Endothelial cell of umbilical vein (primary cell): ENCODE measurements around the gene CIITA. TPM values are rescaled to one million over a fixed set of nuclear protein-coding genes. Genes with fewer than 3 reads are reported as not detected.

Experiments used
- BruUV-seq: library from RNA; stranded (reverse); fragments of 400-500 nt; replicated peaks from 2 replicates; lab custom pipeline; 2021; lab: Mats Ljungman, UMichigan
- CTCF ChIA-PET: fragments of 300-600, 350-600 bp; sonication (Branson Sonifier 250); formaldehyde crosslinking; loops from one replicate; lab custom pipeline; 2021; ENCODE audit warnings: antibody characterized with exemption, inconsistent platforms; lab: Charles Lee
- POLR2A ChIA-PET: fragments of 300-600, 350-600 bp; sonication (Branson Sonifier 250); formaldehyde crosslinking; loops from one replicate; lab custom pipeline; 2021; ENCODE audit warnings: antibody characterized with exemption, inconsistent platforms; lab: Charles Lee
- DNase-seq: peaks from one replicate; pipeline ENCODE4 v3.0.0-alpha.2; 2011; ENCODE audit warnings: low read depth, low spot score
- FAIRE-seq: peaks from 2 replicates; lab custom pipeline; 2011; peaks lifted over from hg19 to GRCh38; lab: Jason Lieb, UNC
- H2AFZ ChIP-seq: 2 replicates; pipeline ENCODE4 v1.6.0; 2012; ENCODE audit warnings: low read depth, low read length, control low read depth, inconsistent platforms
- H3K27ac ChIP-seq: 2 replicates; pipeline ENCODE4 v1.5.1; 2011; ENCODE audit warnings: low read depth, mild to moderate bottlenecking, control low read depth, low read length, moderate library complexity; ENCODE audit not compliant: insufficient read depth
- H3K27me3 ChIP-seq, 2 experiments: 2 replicates each; pipeline versions ENCODE4 v1.6.0 to v1.6.1; 2011; ENCODE audit warnings: low read length in 2 of 2, mixed read lengths in 1 of 2; ENCODE audit not compliant: control insufficient read depth in 2 of 2, insufficient read depth in 2 of 2
- H3K36me3 ChIP-seq, 2 experiments: 2 replicates in 1 of 2; 3 replicates in 1 of 2; pipeline ENCODE4 v1.5.1; 2011; ENCODE audit warnings: low read length in 2 of 2, mild to moderate bottlenecking in 1 of 2, moderate library complexity in 1 of 2; ENCODE audit not compliant: control insufficient read depth in 2 of 2, insufficient read depth in 2 of 2; ENCODE audit errors: extremely low read depth in 1 of 2
- H3K4me1 ChIP-seq: 3 replicates; pipeline ENCODE4 v1.5.1; 2011; ENCODE audit warnings: mild to moderate bottlenecking, low read length; ENCODE audit not compliant: control insufficient read depth, insufficient read depth; ENCODE audit errors: extremely low read depth
- H3K4me2 ChIP-seq: 2 replicates; pipeline ENCODE4 v1.6.1; 2011; ENCODE audit warnings: low read length, control low read depth, mixed read lengths; ENCODE audit not compliant: insufficient read depth
- H3K4me3 ChIP-seq, 3 experiments: fragments of 200-600 bp in 1 of 3; sonication (generic), shearing (Covaris generic) in 1 of 3; replicated peaks in 1 of 3; 2 replicates each; pipeline ENCODE4 v1.5.1; 2011 to 2016; ENCODE audit warnings: control low read depth in 3 of 3, low read length in 3 of 3, mild to moderate bottlenecking in 2 of 3, inconsistent platforms in 1 of 3, low read depth in 1 of 3, moderate library complexity in 1 of 3; ENCODE audit not compliant: insufficient read depth in 1 of 3
- H3K79me2 ChIP-seq: 2 replicates; pipeline ENCODE4 v1.6.0; 2012; ENCODE audit warnings: low read length, inconsistent platforms; ENCODE audit not compliant: control insufficient read depth, insufficient read depth
- H3K9ac ChIP-seq: replicated peaks from 2 replicates; pipeline ENCODE3; 2011; ENCODE audit warnings: low read length, control low read depth; ENCODE audit not compliant: insufficient read depth; ENCODE audit errors: extremely low read depth
- H3K9me1 ChIP-seq: replicated peaks from 3 replicates; pipeline ENCODE4 v1.6.0; 2011; ENCODE audit warnings: mild to moderate bottlenecking, low read length; ENCODE audit not compliant: control insufficient read depth, insufficient read depth; ENCODE audit errors: extremely low read depth
- H3K9me3 ChIP-seq: replicated peaks from 2 replicates; pipeline ENCODE4 v1.5.1; 2012; ENCODE audit warnings: low read length, inconsistent platforms; ENCODE audit not compliant: control insufficient read depth, insufficient read depth
- H4K20me1 ChIP-seq: replicated peaks from 2 replicates; pipeline ENCODE3; 2011; ENCODE audit warnings: mild to moderate bottlenecking, low read length; ENCODE audit not compliant: control insufficient read depth, insufficient read depth; ENCODE audit errors: extremely low read depth
- EZH2 ChIP-seq: IDR thresholded peaks from 2 replicates; pipeline ENCODE4 v1.6.1; 2012; ENCODE audit warnings: borderline replicate concordance, low read depth, mild to moderate bottlenecking, moderate library complexity, low read length, inconsistent platforms; ENCODE audit not compliant: severe bottlenecking
- FOS ChIP-seq: IDR thresholded peaks from 2 replicates; pipeline ENCODE4 v1.6.1; 2011; ENCODE audit warnings: mild to moderate bottlenecking, low read length, moderate library complexity, borderline replicate concordance; ENCODE audit not compliant: insufficient read depth
- GATA2 ChIP-seq: IDR thresholded peaks from 2 replicates; pipeline ENCODE4 v1.7.0; 2011; ENCODE audit warnings: low read depth, mild to moderate bottlenecking, moderate library complexity, mixed read lengths, low read length; ENCODE audit not compliant: insufficient read length, insufficient read depth
- JUN ChIP-seq: IDR thresholded peaks from 2 replicates; pipeline ENCODE4 v1.6.1; 2011; ENCODE audit warnings: borderline replicate concordance, low read depth; ENCODE audit not compliant: insufficient read length, insufficient read depth
- MYC ChIP-seq: IDR thresholded peaks from one replicate; pipeline ENCODE4 v1.6.1; 2011; ENCODE audit warnings: mild to moderate bottlenecking, low read depth, low read length
- POLR2A ChIP-seq: IDR thresholded peaks from 2 replicates; pipeline ENCODE4 v1.6.1; 2012; ENCODE audit warnings: low read depth, mild to moderate bottlenecking, control low read depth, low read length
- POLR2AphosphoS5 ChIP-seq: IDR thresholded peaks from 2 replicates; pipeline ENCODE4 v1.6.1; 2012; ENCODE audit warnings: low read depth, mild to moderate bottlenecking, control low read depth, low read length, moderate library complexity; ENCODE audit not compliant: insufficient read depth
- dilution Hi-C: fragments of 300-500 bp; cut with MboI; formaldehyde crosslinking; loops from one replicate; pipeline ENCODE4 v1.15.0; 2019; ENCODE audit warnings: low sequenced_read_pairs; ENCODE audit not compliant: extremely low pct_ligation_motif_present
- intact Hi-C: fragments of 100-400 bp; cut with micrococcal nuclease; formaldehyde crosslinking; loops from one replicate; pipeline ENCODE4 v1.10.0; 2022
- polyA plus RNA-seq, 4 experiments: library from polyadenylated mRNA; depleted of rRNA in 3 of 4; stranded (reverse) in 3 of 4; unstranded in 1 of 4; fragments of >200 nt; gene quantifications; 2 replicates each; pipeline versions ENCODE4 v1.2.1 to v1.2.3, GENCODE V29; 2011 to 2012; ENCODE audit warnings: missing spikeins in 1 of 4
- total RNA-seq: library from RNA; stranded (reverse); gene quantifications from 2 replicates; pipeline ENCODE4 v1.2.3, GENCODE V29; 2021
- TF ChIP-seq, protein P1 (sequence below), 2 donors: IDR thresholded peaks; 1 replicate in 1 of 2; 2 replicates in 1 of 2; pipeline ENCODE4 v1.5.1; 2011; ENCODE audit warnings: low read length in 2 of 2, mild to moderate bottlenecking in 2 of 2, moderate library complexity in 2 of 2, control low read depth in 1 of 2, inconsistent platforms in 1 of 2, low read depth in 1 of 2; ENCODE audit not compliant: insufficient read depth in 1 of 2; ENCODE audit errors: extremely low read depth in 1 of 2
- TF ChIP-seq, protein P2 (sequence below): IDR thresholded peaks from 2 replicates; pipeline ENCODE4 v1.6.1; 2011; ENCODE audit not compliant: insufficient read depth, insufficient read length

CIITA gene
- total and polyA plus RNA-seq, 2 donors (not counting 3 experiments of a cell fraction or from before 2014, with no cell fraction given) = not detected

DNA sequence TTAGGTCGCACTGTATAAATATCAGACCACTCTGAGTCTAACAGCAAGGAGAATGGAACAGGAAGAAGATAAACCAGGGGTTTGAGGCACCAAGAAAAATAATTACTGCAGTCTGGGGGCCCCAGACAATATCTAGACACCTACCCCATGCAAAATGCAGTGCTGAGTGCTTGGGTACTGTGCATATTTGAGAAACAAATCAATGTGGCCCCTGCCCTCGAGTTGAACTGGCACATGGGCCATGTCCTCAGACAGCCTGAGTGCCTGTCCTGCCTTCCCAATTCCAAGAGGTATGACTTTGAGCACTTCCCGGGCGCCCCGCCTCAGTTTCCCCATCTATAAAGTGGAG, 6.2 kb upstream of the CIITA start:
- TF ChIP-seq, protein P1, sequence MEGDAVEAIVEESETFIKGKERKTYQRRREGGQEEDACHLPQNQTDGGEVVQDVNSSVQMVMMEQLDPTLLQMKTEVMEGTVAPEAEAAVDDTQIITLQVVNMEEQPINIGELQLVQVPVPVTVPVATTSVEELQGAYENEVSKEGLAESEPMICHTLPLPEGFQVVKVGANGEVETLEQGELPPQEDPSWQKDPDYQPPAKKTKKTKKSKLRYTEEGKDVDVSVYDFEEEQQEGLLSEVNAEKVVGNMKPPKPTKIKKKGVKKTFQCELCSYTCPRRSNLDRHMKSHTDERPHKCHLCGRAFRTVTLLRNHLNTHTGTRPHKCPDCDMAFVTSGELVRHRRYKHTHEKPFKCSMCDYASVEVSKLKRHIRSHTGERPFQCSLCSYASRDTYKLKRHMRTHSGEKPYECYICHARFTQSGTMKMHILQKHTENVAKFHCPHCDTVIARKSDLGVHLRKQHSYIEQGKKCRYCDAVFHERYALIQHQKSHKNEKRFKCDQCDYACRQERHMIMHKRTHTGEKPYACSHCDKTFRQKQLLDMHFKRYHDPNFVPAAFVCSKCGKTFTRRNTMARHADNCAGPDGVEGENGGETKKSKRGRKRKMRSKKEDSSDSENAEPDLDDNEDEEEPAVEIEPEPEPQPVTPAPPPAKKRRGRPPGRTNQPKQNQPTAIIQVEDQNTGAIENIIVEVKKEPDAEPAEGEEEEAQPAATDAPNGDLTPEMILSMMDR (IDR thresholded peaks at IDR 0.05; ENCODE audit: extremely low read depth in 1 of 2, insufficient read depth in 1 of 2, low read depth in 1 of 2, low read length in 2 of 2) = no peak
- TF ChIP-seq JUN (no peak), FOS (no peak), GATA2 (no peak), POLR2A (no peak), POLR2AphosphoS5 (no peak), MYC (no peak), EZH2 (no peak)
- TF ChIP-seq, protein P2, sequence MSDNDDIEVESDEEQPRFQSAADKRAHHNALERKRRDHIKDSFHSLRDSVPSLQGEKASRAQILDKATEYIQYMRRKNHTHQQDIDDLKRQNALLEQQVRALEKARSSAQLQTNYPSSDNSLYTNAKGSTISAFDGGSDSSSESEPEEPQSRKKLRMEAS = no peak
- Histone ChIP-seq H3K27me3 (no peaks in the 10 kb centered on the region), H3K4me2 (no peak overlapping the region), H4K20me1 (no peaks in the 10 kb centered on the region), H3K9me1 (no peaks in the 10 kb centered on the region), H2AFZ (no peak overlapping the region), H3K9me3 (no peaks in the 10 kb centered on the region), H3K27ac (no peak overlapping the region), H3K9ac (no peak overlapping the region), H3K4me1 (no peaks in the 10 kb centered on the region), H3K36me3 (no peaks in the 10 kb centered on the region), H3K79me2 (no peaks in the 10 kb centered on the region), H3K4me3 (no peak overlapping the region)
- FAIRE-seq (no peak), DNase-seq (no peak)
- dilution Hi-C loops = no loop called here
- POLR2A ChIA-PET = no interaction called here
- intact Hi-C loops = no loop called here
- no TSS peak for BruUV-seq
- CTCF ChIA-PET = no interaction called here
